Forelimb muscle (tissue), 1 donor: ENCODE data around the gene TFCP2. TPM values are rescaled to one million over a fixed set of nuclear protein-coding genes. Genes with fewer than 3 reads are reported as not detected.
"Not testable (repeated sequence)": the region's sequence is repeated elsewhere in the genome, so short reads cannot be mapped to it uniquely, and the experiment has no call there.

ENCODE experiments used
- DNase-seq: peaks from one replicate; pipeline ENCODE4 v3.0.0-alpha.2; 2013; ENCODE audit warnings: low read depth
- polyA plus RNA-seq: library from polyadenylated mRNA; unstranded; fragments of 120-200 nt; gene quantifications from one replicate; pipeline ENCODE4 v1.2.1, GENCODE V29; 2013; ENCODE audit not compliant: insufficient read length

The TFCP2 gene
- 41.4 TPM for polyA plus RNA-seq

GRCh38 chr12:51172515-51173431 is at the start of gene TFCP2:
Gene TFCP2, minus strand, starts transcription at chr12:51173135. Its CDS starts 713 bp downstream, at chr12:51172422.
- DNase-seq = peak; percentile 94

GRCh38 chr12:51222461-51222860 is 49.5 kb upstream of the TFCP2 start:
- no peak for DNase-seq

- DNase-seq = not testable (repeated sequence)
Measured at GRCh38 chr12:51219857-51220256, 46.9 kb upstream of the TFCP2 start.

GRCh38 chr12:51219322-51219721 is 46.4 kb upstream of the TFCP2 start:
- no peak for DNase-seq

GRCh38 chr12:51218607-51219161 is 45.7 kb upstream of the TFCP2 start:
- no peak for DNase-seq

- peak; percentile 73 for DNase-seq
Measured at GRCh38 chr12:51217968-51218606, 45.2 kb upstream of the TFCP2 start, which contains the start of gene POU6F1. Gene POU6F1, minus strand, starts transcription at chr12:51218062. Its CDS starts 11,226 bp downstream, at chr12:51206836.

GRCh38 chr12:51217133-51217967 is 44.4 kb upstream of the TFCP2 start:
- DNase-seq = no peak

- no peak for DNase-seq
Measured at GRCh38 chr12:51216642-51217041, 43.7 kb upstream of the TFCP2 start.

- no peak for DNase-seq
Measured at GRCh38 chr12:51214895-51215294, 42.0 kb upstream of the TFCP2 start.

- no peak for DNase-seq
Measured at GRCh38 chr12:51210690-51211395, 37.9 kb upstream of the TFCP2 start.

GRCh38 chr12:51209259-51209658 is 36.3 kb upstream of the TFCP2 start:
- DNase-seq = no peak

GRCh38 chr12:51208016-51208660 is 35.2 kb upstream of the TFCP2 start:
- no peak for DNase-seq

- DNase-seq = no peak
Measured at GRCh38 chr12:51205350-51205749, 32.4 kb upstream of the TFCP2 start.

- no peak for DNase-seq
Measured at GRCh38 chr12:51202718-51203117, 29.8 kb upstream of the TFCP2 start.

GRCh38 chr12:51200806-51201205 is 27.9 kb upstream of the TFCP2 start:
- DNase-seq = no peak

GRCh38 chr12:51200156-51200555 is 27.2 kb upstream of the TFCP2 start:
- no peak for DNase-seq

- no peak for DNase-seq
Measured at GRCh38 chr12:51199366-51199945, 26.5 kb upstream of the TFCP2 start.

- no peak for DNase-seq
Measured at GRCh38 chr12:51198568-51199365, 25.8 kb upstream of the TFCP2 start.
